HT-29 (cell line): ENCODE results near the gene NDUFS7. TPM values are rescaled to one million over a fixed set of nuclear protein-coding genes. Genes with fewer than 3 reads are reported as not detected.

Experiments
- DNase-seq: peaks from one replicate; pipeline ENCODE4 v3.0.0-alpha.2; 2015; ENCODE audit warnings: low spot score
- total RNA-seq: library from RNA; depleted of rRNA; stranded (reverse); fragments of >200 nt; shearing (Covaris generic); gene quantifications from 2 replicates; pipeline ENCODE4 v1.2.3, GENCODE V29; 2014

The NDUFS7 gene
- total RNA-seq, 1 experiment from 2014 or later, result 133 TPM

GRCh38 chr19:1384478-1385110 is 887 bp downstream of the NDUFS7 start:
- DNase-seq, result peak; percentile 22

GRCh38 chr19:1385816-1386215 is 2.1 kb downstream of the NDUFS7 start:
- DNase-seq, result no peak

- DNase-seq, result no peak
Measured at GRCh38 chr19:1386945-1387683, 3.4 kb downstream of the NDUFS7 start.

DNA sequence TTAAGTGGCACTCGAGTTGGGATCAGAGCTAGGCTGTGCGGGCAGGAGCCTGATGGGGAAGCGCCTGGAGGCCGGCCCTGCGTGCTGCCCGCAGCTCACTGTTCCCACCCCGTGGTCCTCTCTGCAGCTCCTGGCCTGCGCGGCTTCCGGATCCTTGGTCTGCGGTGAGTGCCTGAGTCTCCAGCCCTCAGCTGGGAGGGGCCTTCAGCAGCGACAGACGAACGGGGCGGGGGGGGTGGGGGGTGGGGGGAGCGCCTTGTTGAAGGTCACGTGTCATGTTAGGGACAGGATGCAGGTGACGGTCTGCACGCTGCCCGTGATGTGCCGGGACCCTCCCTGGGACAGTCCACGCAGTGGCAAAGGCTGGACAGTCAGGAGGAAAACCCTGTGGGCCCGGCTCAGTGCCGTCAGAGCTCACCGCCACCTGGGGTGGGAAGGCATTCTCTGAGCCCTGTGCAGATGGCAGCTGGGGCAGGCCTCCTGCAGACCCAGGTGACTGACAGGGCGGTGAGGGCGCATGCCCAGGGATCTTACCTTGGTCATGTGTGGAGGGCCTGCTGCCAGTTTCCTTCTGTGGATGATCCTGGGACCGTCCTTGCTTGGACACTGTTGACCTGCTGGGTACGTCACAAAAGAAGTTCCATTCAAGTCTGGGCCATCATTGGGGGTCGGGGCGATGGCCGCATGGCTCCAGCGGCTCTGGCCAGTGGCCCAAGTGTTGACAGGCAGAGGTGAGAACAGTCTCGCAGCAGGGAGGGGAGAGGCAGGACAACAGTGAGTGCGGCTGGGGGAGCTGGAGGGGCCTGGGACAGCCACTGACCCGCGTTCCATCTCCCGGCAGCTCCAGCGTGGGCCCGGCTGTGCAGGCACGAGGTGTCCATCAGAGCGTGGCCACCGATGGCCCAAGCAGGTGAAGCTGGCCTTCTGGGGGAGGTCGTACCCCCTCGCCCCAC is 4.3 kb downstream of the NDUFS7 start:
- DNase-seq, result no peak

GRCh38 chr19:1388637-1389026 is 4.9 kb downstream of the NDUFS7 start:
- DNase-seq, result no peak

DNA sequence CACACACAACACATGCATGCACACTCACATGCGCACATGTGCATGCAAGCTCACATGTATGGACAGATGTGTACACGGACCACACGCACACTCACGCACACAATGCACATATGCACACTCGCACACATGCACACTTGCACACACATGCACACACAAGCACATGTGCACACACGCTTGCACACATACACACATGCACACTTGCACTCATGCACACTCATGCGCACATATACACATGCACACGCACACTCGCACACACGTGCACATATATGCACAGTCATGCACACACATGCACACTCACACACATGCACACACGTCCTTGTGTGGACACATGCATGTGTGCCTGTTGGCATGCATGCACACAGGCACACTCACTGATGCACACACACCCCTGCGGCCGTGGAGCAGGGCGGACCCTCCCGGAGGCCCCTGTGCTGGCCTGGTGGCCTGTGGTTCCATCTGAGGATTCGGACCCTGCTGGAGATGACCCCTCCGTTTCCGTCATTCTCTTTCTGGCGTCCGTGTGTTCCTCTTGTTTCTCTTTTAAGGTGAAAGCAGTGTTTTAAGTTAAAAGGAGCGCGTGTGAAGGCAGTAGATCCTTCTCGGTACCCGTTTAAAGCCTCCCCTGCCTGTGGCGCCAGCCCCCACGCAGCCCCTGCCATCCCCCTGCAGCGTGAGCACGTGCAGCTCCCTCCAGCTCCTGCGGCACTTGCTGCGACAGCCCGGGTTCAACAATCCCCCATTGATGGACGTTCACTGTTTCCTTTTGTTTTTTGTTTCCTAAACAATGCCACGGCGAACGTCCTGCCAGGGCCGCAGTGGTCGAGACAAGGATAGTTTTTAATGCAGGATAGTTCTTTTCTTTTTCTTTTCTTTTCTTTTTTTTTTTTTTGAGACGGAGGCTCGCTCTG is 5.6 kb downstream of the NDUFS7 start:
- DNase-seq, result no peak

DNA sequence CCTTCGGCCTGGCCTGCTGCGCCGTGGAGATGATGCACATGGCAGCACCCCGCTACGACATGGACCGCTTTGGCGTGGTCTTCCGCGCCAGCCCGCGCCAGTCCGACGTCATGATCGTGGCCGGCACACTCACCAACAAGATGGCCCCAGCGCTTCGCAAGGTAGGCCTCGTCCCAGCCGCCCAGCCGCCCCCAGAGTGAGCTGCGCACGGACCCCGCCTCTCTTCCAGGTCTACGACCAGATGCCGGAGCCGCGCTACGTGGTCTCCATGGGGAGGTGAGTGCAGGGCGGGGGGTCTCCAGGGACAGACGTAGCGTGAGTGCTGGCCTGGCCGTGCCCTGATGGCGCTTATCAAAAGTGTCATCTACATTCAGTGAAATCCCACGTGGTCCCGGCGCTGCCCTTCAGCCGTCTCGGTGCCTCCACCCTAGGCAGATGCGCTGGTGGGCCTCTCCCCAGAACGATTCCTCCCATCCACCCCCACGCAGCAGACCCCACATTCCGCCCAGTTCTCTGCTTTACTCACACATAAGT is 7.2 kb downstream of the NDUFS7 start:
- DNase-seq, result no peak

DNA sequence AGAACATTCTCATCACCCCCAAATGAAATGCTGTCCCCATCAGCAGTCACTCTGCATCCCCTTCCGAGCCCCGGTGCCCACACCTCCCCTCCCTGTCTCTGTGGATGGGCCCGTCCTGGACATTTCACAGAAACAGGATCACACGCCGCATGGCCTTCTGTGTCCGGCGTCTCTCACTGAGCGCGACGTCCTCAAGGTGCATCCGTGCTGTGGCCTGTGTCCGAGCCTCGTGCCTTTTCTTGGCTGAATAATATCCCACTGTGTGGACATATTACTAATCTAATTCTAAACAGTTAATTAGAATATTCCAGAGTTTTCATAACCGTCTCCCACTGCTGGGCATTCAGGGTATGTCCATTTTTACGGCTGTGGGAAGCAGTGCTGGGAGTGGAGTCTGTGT is 8.7 kb downstream of the NDUFS7 start:
- DNase-seq, result no peak

DNA sequence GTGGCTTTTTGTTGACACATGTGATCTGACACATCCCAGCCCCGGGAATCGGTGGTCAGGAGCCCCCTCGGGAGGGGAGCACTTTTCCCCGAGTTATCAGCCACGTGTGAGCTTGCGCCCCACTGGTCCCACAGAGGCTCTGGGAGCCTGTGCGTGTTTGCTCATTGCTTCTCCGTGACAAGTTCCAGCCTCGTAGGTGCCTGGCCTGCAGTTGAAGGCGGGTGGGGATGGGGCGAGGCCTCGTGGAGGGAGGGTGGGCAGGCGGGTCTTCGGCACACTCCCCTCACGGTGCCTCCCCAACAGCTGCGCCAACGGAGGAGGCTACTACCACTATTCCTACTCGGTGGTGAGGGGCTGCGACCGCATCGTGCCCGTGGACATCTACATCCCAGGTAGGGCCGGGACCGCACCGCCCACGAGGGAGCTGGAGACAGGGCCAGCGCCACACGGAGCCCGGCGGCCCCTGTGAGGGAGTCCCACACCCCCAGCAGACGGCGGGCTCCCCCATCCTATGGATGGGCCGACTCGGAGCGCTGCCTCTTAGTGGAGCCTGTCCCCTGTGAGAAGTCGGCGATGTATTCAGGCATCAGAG is 9.3 kb downstream of the NDUFS7 start:
- DNase-seq, result no peak

GRCh38 chr19:1393841-1394240 is 10.1 kb downstream of the NDUFS7 start:
- DNase-seq, result no peak

DNA sequence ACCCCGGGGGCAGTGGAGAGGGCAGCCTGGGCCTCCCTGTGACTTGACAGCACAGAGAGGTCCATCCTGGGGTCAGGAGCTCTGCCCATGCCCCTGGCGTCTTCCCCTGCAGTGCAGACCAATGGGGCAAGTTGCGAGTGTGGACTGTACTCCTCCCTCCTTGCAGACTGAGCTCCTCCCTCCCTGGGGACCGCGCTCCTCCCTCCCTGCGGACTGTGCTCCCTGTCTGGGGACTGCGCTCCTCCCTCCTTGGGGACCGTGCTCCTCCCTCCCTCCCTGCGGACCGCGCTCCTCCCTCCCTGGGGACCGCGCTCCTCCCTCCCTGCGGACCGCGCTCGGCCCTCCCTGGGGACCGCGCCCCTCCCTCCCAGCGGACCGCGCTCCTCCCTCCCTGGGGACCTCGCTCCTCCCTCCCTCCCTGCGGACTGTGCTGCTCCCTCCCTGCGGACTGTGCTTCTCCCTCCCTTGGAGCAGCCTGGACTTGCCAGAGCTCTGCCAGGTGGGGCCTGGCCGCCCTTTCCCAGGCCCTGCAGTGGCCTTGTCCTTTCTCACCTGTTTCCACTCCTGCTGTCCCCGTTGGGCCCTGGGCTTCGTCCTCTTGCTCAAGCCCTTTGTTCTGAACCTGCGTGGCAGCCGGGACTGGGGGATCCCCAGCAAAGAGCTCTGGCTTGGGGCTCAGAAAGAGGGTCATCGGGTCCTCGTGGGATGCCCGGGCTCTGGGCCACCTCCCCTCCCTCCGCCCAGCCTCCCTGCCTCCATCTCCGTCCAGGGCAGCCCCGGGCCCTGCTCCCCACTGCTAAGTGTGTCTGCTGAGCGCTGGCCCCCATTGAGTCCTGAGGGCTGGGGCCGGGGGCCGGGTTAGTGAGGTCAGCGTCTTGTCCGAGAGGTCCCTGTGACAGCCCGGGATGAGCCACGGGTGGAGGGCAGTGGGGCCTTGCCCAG is 10.8 kb downstream of the NDUFS7 start:
- peak; percentile 42 for DNase-seq

DNA sequence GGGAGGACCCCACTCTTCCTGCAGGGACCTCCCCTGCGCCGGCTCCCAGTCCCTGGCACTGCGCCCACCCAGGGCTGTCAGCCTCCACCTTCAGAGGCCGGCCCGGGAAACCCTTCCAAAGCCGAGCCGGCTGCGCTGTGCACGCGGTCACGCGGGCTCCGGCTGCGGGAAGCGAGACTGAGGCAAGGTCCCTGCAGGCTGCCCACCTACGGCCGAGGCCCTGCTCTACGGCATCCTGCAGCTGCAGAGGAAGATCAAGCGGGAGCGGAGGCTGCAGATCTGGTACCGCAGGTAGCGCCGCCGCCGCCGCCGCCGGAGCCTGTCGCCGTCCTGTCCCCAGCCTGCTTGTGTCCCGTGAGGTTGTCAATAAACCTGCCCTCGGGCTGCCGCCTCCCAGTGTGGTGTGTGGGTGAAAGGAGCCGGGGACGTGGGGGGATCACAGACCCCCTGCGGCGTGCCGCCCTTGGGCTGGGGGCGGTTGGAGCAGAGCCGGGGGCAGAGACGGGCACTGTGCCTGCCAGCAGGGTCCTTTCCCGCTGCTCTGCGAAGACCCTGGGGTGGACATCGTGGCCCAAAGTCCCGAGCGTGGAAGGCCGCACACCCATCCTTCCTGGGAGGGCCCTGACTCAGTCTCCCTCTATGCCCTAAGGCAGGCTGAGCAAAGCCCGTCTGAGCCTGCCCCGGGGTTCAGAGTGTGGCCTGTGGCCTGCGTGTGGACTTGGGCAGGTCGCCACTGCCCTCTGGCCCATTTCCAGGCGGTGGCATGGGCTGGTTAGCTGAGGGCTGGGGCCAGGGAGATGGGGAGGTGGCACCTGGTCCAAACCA is 11.7 kb downstream of the NDUFS7 start:
- DNase-seq, result no peak

- DNase-seq, result no peak
Measured at GRCh38 chr19:1396019-1396767, 12.5 kb downstream of the NDUFS7 start.

- DNase-seq, result peak; percentile 13
Measured at GRCh38 chr19:1396768-1397679, 13.3 kb downstream of the NDUFS7 start.

DNA sequence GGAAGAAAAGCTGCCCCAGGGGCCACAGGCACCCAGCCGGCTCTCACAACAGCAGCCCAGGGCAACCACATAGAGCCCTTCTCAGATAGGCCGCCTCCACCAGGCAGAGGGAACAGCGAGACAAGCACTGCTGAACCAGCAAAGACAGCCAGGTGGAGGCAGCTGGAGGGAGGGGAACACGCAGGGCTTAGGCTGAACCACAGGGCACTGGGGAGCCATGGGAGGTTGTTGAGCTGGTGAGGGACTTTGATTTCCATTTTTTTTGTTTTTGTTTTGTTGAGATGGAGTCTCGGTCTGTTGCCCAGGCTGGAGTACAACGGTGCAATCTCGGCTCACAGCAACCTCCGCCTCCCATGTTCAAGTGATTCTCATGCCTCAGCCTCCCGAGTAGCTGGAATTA is 14.1 kb downstream of the NDUFS7 start:
- peak; percentile 10 for DNase-seq

DNA sequence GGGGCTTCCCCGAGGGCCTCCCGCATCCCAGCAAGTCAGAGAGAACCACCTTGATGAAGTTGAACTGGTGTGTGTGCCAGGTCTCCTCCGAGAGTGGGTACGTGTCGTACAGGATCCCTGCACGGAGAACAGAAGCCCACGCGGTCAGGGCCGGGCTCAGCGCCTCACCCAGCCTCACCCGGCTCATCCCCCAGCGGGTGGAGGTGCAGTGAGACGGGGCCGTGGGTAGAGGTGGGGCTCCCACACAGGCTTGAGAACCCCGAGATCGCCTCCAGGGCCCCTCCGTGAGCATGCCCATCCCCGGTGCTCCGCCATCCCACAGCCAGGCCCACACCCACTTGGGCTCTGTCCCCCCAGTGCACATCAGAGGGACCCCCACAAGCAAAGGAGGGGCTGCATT is 15.4 kb downstream of the NDUFS7 start:
- no peak for DNase-seq

DNA sequence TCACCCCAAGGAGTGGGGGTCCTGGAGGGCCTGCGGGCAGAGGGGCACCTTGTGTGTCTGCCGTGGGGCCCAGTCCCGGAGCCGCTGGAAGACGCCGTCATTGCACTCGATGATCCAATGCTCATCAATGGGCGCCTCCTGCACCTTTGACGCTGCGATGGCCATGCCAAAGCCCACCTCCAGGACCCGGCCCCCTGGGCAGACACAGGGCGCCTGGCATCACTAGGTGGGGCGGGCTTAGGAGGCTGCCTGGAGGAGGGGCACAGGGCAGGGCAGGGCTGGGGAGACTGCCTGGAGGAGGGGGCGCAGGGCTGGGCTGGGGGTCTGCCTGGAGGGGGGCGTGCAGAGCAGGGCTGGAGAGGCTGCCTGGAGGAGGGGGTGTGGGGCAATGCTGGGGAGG is 16.0 kb downstream of the NDUFS7 start:
- no peak for DNase-seq
